ENCODE results near the gene HIVEP3. TPM values are rescaled to one million over a fixed set of nuclear protein-coding genes. Genes with fewer than 3 reads are reported as not detected.

HIVEP3 gene
- total RNA-seq, 1 donor from 2014 or later: 2.9 TPM

GRCh38 chr1:41573785-41574713 lies 344.7 kb downstream of the HIVEP3 start:
- intact Hi-C loops (cut with DNase I): loop anchor here (10.0 kb wide), 2 partner anchors 231 to 601 kb away; no protein-coding TSS in a partner anchor
- no peak for DNase-seq (ENCODE audit: extremely low spot score in 2 of 2)

GRCh38 chr1:41573194-41573593 lies 345.5 kb downstream of the HIVEP3 start:
- TF ChIP-seq POLR2A (IDR thresholded peaks at IDR 0.05) (no peak), POLR2AphosphoS5 (IDR thresholded peaks at IDR 0.05; ENCODE audit: insufficient read depth in 1 of 2, low read depth in 1 of 2) (no peak), CTCF (IDR thresholded peaks at IDR 0.05) (no peak)
- no peaks in the 10 kb centered on the region for H3K36me3 ChIP-seq
- no peaks in the 10 kb centered on the region for H3K9me3 ChIP-seq
- intact Hi-C loops (cut with DNase I): loop anchor here (10.0 kb wide), 2 partner anchors 232 to 602 kb away; no protein-coding TSS in a partner anchor
- no peaks in the 10 kb centered on the region for H3K27me3 ChIP-seq
- no peaks in the 10 kb centered on the region for H3K4me1 ChIP-seq
- no peak overlapping the region for H3K27ac ChIP-seq
- no peak overlapping the region for H3K4me3 ChIP-seq
- no peak for DNase-seq (ENCODE audit: extremely low spot score in 2 of 2)

More at GRCh38 chr1:41573785-41574713, 344.7 kb downstream of the HIVEP3 start:
- H3K27me3 ChIP-seq: no peaks in the 10 kb centered on the region
- no peak overlapping the region for H3K4me3 ChIP-seq
- no peaks in the 10 kb centered on the region for H3K4me1 ChIP-seq
- no peak overlapping the region for H3K27ac ChIP-seq
- no peaks in the 10 kb centered on the region for H3K36me3 ChIP-seq
- TF ChIP-seq CTCF (IDR thresholded peaks at IDR 0.05) (peak; percentile 56 to 88 (median 84)), POLR2AphosphoS5 (IDR thresholded peaks at IDR 0.05; ENCODE audit: insufficient read depth in 1 of 2, low read depth in 1 of 2) (no peak)
- H3K9me3 ChIP-seq: no peaks in the 10 kb centered on the region

GRCh38 chr1:41572224-41572623 lies 346.5 kb downstream of the HIVEP3 start:
- intact Hi-C loops (cut with DNase I): loop anchor here (10.0 kb wide), 2 partner anchors 233 to 603 kb away; no protein-coding TSS in a partner anchor
- H3K4me1 ChIP-seq: no peaks in the 10 kb centered on the region
- H3K4me3 ChIP-seq: no peak overlapping the region
- DNase-seq (ENCODE audit: extremely low spot score in 2 of 2): no peak
- no peak for TF ChIP-seq POLR2AphosphoS5 (IDR thresholded peaks at IDR 0.05; ENCODE audit: insufficient read depth in 1 of 2, low read depth in 1 of 2)
- TF ChIP-seq POLR2A (IDR thresholded peaks at IDR 0.05): no peak
- no peak for TF ChIP-seq CTCF (IDR thresholded peaks at IDR 0.05)
- no peaks in the 10 kb centered on the region for H3K9me3 ChIP-seq
- H3K27ac ChIP-seq: no peak overlapping the region
- no peaks in the 10 kb centered on the region for H3K27me3 ChIP-seq
- no peaks in the 10 kb centered on the region for H3K36me3 ChIP-seq

GRCh38 chr1:41571041-41571440 lies 347.7 kb downstream of the HIVEP3 start:
- TF ChIP-seq CTCF (IDR thresholded peaks at IDR 0.05) (no peak), POLR2A (IDR thresholded peaks at IDR 0.05) (no peak), POLR2AphosphoS5 (IDR thresholded peaks at IDR 0.05; ENCODE audit: insufficient read depth in 1 of 2, low read depth in 1 of 2) (no peak)
- DNase-seq (ENCODE audit: extremely low spot score in 2 of 2): no peak
- Histone ChIP-seq H3K4me1 (no peaks in the 10 kb centered on the region), H3K27ac (no peak overlapping the region), H3K4me3 (no peak overlapping the region), H3K9me3 (no peaks in the 10 kb centered on the region), H3K36me3 (no peaks in the 10 kb centered on the region), H3K27me3 (no peaks in the 10 kb centered on the region)
- intact Hi-C loops (cut with DNase I): loop anchor here (10.0 kb wide), 2 partner anchors 234 to 604 kb away; no protein-coding TSS in a partner anchor

GRCh38 chr1:41568204-41568603 lies 350.5 kb downstream of the HIVEP3 start:
- no peak overlapping the region for H3K27ac ChIP-seq
- DNase-seq (ENCODE audit: extremely low spot score in 2 of 2): no peak
- H3K4me3 ChIP-seq: no peak overlapping the region
- TF ChIP-seq POLR2A (IDR thresholded peaks at IDR 0.05) (no peak), CTCF (IDR thresholded peaks at IDR 0.05) (no peak), POLR2AphosphoS5 (IDR thresholded peaks at IDR 0.05; ENCODE audit: insufficient read depth in 1 of 2, low read depth in 1 of 2) (no peak)
- intact Hi-C loops (cut with DNase I): no loop called here
- H3K9me3 ChIP-seq: no peaks in the 10 kb centered on the region
- no peaks in the 10 kb centered on the region for H3K4me1 ChIP-seq
- no peaks in the 10 kb centered on the region for H3K36me3 ChIP-seq
- H3K27me3 ChIP-seq: no peaks in the 10 kb centered on the region
